SK-N-SH treated with all-trans-retinoic acid at 6 μM for 48 hours (cell line): ENCODE measurements around the gene PLEKHG4B.

Experiments
- ATAC-seq: fragments of 200-7000 bp; cut with Tn5 transposase; 3 replicates; pipeline ENCODE4 v1.9.1; 2020; ENCODE audit warnings: mild to moderate bottlenecking, moderate library complexity
- GLIS3 ChIP-seq: fragments of 250-450 bp; sonication (Bioruptor Pico); IDR thresholded peaks from 2 replicates; pipeline ENCODE4 v1.5.0; 2020; ENCODE audit warnings: mild to moderate bottlenecking, moderate library complexity
- ISL1 ChIP-seq: fragments of 250-450 bp; sonication (Bioruptor Pico); IDR thresholded peaks from 2 replicates; pipeline ENCODE4 v2.1.2; 2022; ENCODE audit warnings: mild to moderate bottlenecking, moderate library complexity
- OSR1 ChIP-seq: fragments of 250-450 bp; sonication (Bioruptor Pico); IDR thresholded peaks from 2 replicates; pipeline ENCODE4 v1.8.0; 2022; ENCODE audit warnings: moderate library complexity, mild to moderate bottlenecking, inconsistent platforms
- PATZ1 ChIP-seq: fragments of 250-450 bp; sonication (Bioruptor Pico); IDR thresholded peaks from 2 replicates; pipeline ENCODE4 v1.8.0; 2020; ENCODE audit warnings: mild to moderate bottlenecking, moderate library complexity, borderline replicate concordance
- PPARA ChIP-seq: fragments of 250-450 bp; sonication (Bioruptor Pico); IDR thresholded peaks from 2 replicates; pipeline ENCODE4 v1.5.0; 2020; ENCODE audit warnings: mild to moderate bottlenecking, borderline replicate concordance
- SNAI2 ChIP-seq: fragments of 250-450 bp; sonication (Bioruptor Pico); IDR thresholded peaks from 2 replicates; pipeline ENCODE4 v1.5.0; 2020; ENCODE audit warnings: mild to moderate bottlenecking, moderate library complexity
- TCF4 ChIP-seq: fragments of 250-450 bp; sonication (Bioruptor Pico); IDR thresholded peaks from 2 replicates; pipeline ENCODE4 v1.8.0; 2021; ENCODE audit warnings: mild to moderate bottlenecking, moderate library complexity, borderline replicate concordance
- TOX ChIP-seq: fragments of 250-450 bp; sonication (Bioruptor Pico); IDR thresholded peaks from 2 replicates; pipeline ENCODE4 v1.8.0; 2021; ENCODE audit warnings: mild to moderate bottlenecking, moderate library complexity, borderline replicate concordance
- TSHZ2 ChIP-seq: fragments of 250-450 bp; sonication (Bioruptor Pico); IDR thresholded peaks from 2 replicates; pipeline ENCODE4 v1.5.0; 2020; ENCODE audit warnings: mild to moderate bottlenecking, moderate library complexity
- ZFP30 ChIP-seq: fragments of 450-650 bp; formaldehyde crosslinking; IDR thresholded peaks from 2 replicates; pipeline ENCODE4 v1.5.0; 2022; ENCODE audit warnings: mild to moderate bottlenecking, moderate library complexity
- ZNF565 ChIP-seq: fragments of 450-650 bp; formaldehyde crosslinking; conservative IDR thresholded peaks from 2 replicates; pipeline ENCODE4 v1.5.0; 2020; ENCODE audit warnings: low read depth, mild to moderate bottlenecking, moderate library complexity
- ZNF70 ChIP-seq: fragments of 450-650 bp; formaldehyde crosslinking; IDR thresholded peaks from 2 replicates; pipeline ENCODE4 v1.5.0; 2020; ENCODE audit warnings: mild to moderate bottlenecking, moderate library complexity
- ZNF8 ChIP-seq: fragments of 450-650 bp; formaldehyde crosslinking; IDR thresholded peaks from 2 replicates; pipeline ENCODE4 v1.5.0; 2020; ENCODE audit warnings: mild to moderate bottlenecking, moderate library complexity
- TF ChIP-seq, protein P1 (sequence below): fragments of 250-450 bp; sonication (Bioruptor Pico); IDR thresholded peaks from 2 replicates; pipeline ENCODE4 v1.8.0; 2021; ENCODE audit warnings: low read depth, mild to moderate bottlenecking, moderate library complexity, borderline replicate concordance
- TF ChIP-seq, protein P2 (sequence below): fragments of 250-450 bp; sonication (Bioruptor Pico); IDR thresholded peaks from 2 replicates; pipeline ENCODE4 v1.5.1; 2020; ENCODE audit warnings: low read depth, mild to moderate bottlenecking, moderate library complexity

PLEKHG4B gene

GRCh38 chr5:129820-130219, 37.9 kb downstream of the PLEKHG4B start:
- no peak for TF ChIP-seq TSHZ2 (CRISPR knock-in tag)
- TF ChIP-seq ZNF70 (CRISPR knock-in tag), result no peak
- no peak for TF ChIP-seq ZNF565 (CRISPR knock-in tag)
- no peak for TF ChIP-seq ZFP30 (CRISPR knock-in tag)
- TF ChIP-seq SNAI2, result no peak
- no peak for TF ChIP-seq PPARA (CRISPR knock-in tag)
- TF ChIP-seq OSR1 (CRISPR knock-in tag), result no peak
- TF ChIP-seq TCF4 (CRISPR knock-in tag), result no peak
- no peak for TF ChIP-seq TOX (CRISPR knock-in tag)
- no peak for TF ChIP-seq ISL1 (CRISPR knock-in tag)
- no peak for ATAC-seq

DNA sequence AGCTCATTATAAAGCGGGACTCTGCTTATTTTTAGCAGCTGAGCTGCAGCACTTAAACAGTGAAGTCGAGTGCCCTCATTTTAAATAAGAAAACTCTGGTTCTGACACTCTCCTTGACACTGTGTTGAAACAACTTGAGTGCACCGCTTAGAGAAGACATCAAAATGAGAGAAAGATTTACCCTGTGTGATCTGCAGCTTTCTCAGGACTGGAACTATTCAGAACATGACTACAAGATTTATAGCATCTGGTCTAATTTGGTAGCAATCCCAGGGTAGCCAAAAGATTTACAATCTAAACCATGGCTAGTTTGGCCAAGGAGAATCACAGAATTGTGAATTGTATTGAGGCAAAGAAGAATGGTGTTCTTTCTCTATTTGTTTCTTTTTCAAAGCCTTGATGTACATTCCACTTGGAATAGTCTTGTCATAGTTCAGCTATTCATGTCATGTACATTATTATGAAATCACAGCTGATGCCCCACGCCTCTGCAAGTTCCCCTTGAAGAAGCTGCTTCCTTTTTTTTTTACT, 38.7 kb downstream of the PLEKHG4B start:
- no peak for TF ChIP-seq TOX (CRISPR knock-in tag)
- no peak for TF ChIP-seq PATZ1 (CRISPR knock-in tag)
- TF ChIP-seq ZNF70 (CRISPR knock-in tag), result no peak

DNA sequence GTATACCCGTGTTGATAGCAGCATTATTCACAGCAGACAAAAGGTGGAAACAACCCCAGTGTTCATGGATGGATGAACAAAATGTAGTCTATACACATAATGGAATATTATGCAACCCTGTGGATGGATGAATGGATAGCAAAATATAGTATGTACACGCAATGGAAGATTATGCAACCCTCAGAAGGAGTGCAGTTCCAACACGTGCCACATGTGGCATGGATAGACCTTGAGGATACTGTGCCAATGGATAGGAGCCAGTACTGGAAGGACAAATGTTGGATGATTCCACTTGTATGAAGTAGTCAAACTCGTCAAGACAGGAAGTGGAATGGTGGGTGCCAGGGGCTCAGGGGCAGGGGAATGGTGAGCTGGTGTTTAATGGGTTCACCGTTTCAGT, 44.9 kb downstream of the PLEKHG4B start:
- ATAC-seq, result no peak

More for the DNA sequence above, 38.7 kb downstream of the PLEKHG4B start:
- ATAC-seq, result no peak

More for the DNA sequence above, 44.9 kb downstream of the PLEKHG4B start:
- TF ChIP-seq TCF4 (CRISPR knock-in tag) (no peak), TSHZ2 (CRISPR knock-in tag) (no peak), ZNF565 (CRISPR knock-in tag) (no peak), SNAI2 (no peak), ZNF70 (CRISPR knock-in tag) (no peak), ZNF8 (CRISPR knock-in tag) (no peak), GLIS3 (no peak)
- TF ChIP-seq, protein P1, sequence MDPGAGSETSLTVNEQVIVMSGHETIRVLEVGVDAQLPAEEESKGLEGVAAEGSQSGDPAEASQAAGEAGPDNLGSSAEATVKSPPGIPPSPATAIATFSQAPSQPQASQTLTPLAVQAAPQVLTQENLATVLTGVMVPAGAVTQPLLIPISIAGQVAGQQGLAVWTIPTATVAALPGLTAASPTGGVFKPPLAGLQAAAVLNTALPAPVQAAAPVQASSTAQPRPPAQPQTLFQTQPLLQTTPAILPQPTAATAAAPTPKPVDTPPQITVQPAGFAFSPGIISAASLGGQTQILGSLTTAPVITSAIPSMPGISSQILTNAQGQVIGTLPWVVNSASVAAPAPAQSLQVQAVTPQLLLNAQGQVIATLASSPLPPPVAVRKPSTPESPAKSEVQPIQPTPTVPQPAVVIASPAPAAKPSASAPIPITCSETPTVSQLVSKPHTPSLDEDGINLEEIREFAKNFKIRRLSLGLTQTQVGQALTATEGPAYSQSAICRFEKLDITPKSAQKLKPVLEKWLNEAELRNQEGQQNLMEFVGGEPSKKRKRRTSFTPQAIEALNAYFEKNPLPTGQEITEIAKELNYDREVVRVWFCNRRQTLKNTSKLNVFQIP (CRISPR knock-in tag), result no peak
- TF ChIP-seq, protein P2, sequence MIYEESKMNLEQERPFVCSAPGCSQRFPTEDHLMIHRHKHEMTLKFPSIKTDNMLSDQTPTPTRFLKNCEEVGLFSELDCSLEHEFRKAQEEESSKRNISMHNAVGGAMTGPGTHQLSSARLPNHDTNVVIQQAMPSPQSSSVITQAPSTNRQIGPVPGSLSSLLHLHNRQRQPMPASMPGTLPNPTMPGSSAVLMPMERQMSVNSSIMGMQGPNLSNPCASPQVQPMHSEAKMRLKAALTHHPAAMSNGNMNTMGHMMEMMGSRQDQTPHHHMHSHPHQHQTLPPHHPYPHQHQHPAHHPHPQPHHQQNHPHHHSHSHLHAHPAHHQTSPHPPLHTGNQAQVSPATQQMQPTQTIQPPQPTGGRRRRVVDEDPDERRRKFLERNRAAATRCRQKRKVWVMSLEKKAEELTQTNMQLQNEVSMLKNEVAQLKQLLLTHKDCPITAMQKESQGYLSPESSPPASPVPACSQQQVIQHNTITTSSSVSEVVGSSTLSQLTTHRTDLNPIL, result no peak
